OCI-LY3 (cell line): Measurements from ENCODE around the gene NUCKS1.
"Not testable (repeated sequence)": the region's sequence is repeated elsewhere in the genome, so short reads cannot be mapped to it uniquely, and the experiment has no call there.

Experiments
- H2AFZ ChIP-seq: fragments of 200-600, 300-600 bp; shearing (Covaris generic); 2 replicates; pipeline ENCODE4 v1.6.0; 2014; ENCODE audit warnings: antibody characterized with exemption, low read depth, low read length
- H3K27ac ChIP-seq: fragments of 200-600, 300-600 bp; sonication (generic); 2 replicates; pipeline ENCODE4 v1.5.1; 2014; ENCODE audit warnings: mild to moderate bottlenecking, low read length, moderate library complexity, mixed read lengths
- H3K27me3 ChIP-seq: fragments of 200-600, 300-600 bp; sonication (generic); 2 replicates; pipeline ENCODE4 v1.6.1; 2014; ENCODE audit warnings: low read depth, low read length, mixed read lengths
- H3K36me3 ChIP-seq: fragments of 200-600, 300-600 bp; sonication (generic); replicated peaks from 2 replicates; pipeline ENCODE3; 2014; ENCODE audit warnings: low read depth, low read length, mixed read lengths
- H3K4me1 ChIP-seq: fragments of 300-600, 200-600 bp; sonication (generic); 2 replicates; pipeline ENCODE4 v1.6.1; 2014; ENCODE audit warnings: low read length, mixed read lengths
- H3K4me2 ChIP-seq: fragments of 200-600, 300-600 bp; sonication (generic); 2 replicates; pipeline ENCODE4 v1.6.1; 2014; ENCODE audit warnings: low read length, mixed read lengths
- H3K4me3 ChIP-seq: fragments of 300-600, 200-600 bp; sonication (generic); 2 replicates; pipeline ENCODE4 v1.5.1; 2014; ENCODE audit warnings: antibody characterized with exemption, mild to moderate bottlenecking, low read length, moderate library complexity
- H3K79me2 ChIP-seq: fragments of 300-600, 200-600 bp; shearing (Covaris generic); 2 replicates; pipeline ENCODE4 v1.6.1; 2014; ENCODE audit warnings: mild to moderate bottlenecking, low read length, mixed read lengths
- H3K9ac ChIP-seq: fragments of 300-600, 200-600 bp; shearing (Covaris generic); 2 replicates; pipeline ENCODE4 v1.6.0; 2014; ENCODE audit warnings: mild to moderate bottlenecking, low read length, moderate library complexity
- H3K9me3 ChIP-seq: fragments of 200-600, 300-600 bp; shearing (Covaris generic); 2 replicates; pipeline ENCODE4 v1.6.1; 2014; ENCODE audit warnings: low read length, mixed read lengths; ENCODE audit not compliant: insufficient read depth
- H4K20me1 ChIP-seq: fragments of 200-600, 300-600 bp; sonication (generic); 2 replicates; pipeline ENCODE4 v1.6.1; 2016; ENCODE audit warnings: low read length, mixed read lengths; ENCODE audit not compliant: insufficient read depth
- EZH2phosphoT487 ChIP-seq: fragments of 200-600 bp; shearing (Covaris generic); IDR thresholded peaks from 2 replicates; pipeline ENCODE4 v1.6.1; 2018; ENCODE audit warnings: antibody characterized with exemption, mixed run types, low read depth
- TF ChIP-seq, protein P1 (sequence below): fragments of 200-600, 300-600 bp; sonication (generic); IDR thresholded peaks from 2 replicates; pipeline ENCODE4 v1.5.1; 2014; ENCODE audit warnings: antibody characterized with exemption, low read length, low read depth

The NUCKS1 gene

DNA sequence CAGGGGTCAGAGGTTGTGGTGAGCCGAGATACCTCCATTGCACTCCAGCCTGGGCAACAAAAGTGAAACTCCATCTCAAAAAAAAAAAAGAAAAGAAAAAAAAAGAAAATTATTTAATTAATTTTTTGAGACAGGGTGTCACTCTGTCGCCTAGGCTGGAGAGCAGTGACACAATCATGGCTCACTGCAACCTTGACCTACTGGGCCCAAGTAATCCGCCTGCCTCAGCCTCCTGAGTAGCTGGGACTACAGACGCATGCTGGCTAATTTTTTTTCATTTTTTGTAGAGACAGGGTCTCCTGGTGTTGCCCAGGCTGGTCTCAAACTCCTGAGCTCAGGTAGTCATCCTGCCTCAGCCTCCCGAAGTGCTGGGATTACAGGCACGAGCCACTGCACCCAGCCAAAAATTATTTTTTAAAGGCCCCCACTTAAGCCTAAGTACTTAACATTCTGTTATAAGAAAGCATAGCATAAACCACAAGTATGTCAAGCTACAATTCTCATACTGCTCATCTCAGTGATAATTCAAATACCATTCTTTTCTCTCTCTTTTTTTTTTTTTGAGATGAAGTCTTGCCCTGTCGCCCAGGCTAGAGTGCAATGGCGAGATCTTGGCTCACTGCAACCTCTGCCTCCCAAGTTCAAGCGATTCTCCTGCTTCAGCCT is 19.9 kb downstream of the NUCKS1 start:
- Histone ChIP-seq H4K20me1 (peaks cover 81% of the 10 kb centered on the region), H3K4me3 (no peak overlapping the region), H2AFZ (no peak overlapping the region), H3K9me3 (no peaks in the 10 kb centered on the region), H3K9ac (no peak overlapping the region), H3K27ac (no peak overlapping the region), H3K79me2 (peaks cover 100% of the 10 kb centered on the region), H3K36me3 (peaks cover 58% of the 10 kb centered on the region), H3K4me2 (no peak overlapping the region), H3K4me1 (no peaks in the 10 kb centered on the region), H3K27me3 (no peaks in the 10 kb centered on the region)
- TF ChIP-seq, protein P1, sequence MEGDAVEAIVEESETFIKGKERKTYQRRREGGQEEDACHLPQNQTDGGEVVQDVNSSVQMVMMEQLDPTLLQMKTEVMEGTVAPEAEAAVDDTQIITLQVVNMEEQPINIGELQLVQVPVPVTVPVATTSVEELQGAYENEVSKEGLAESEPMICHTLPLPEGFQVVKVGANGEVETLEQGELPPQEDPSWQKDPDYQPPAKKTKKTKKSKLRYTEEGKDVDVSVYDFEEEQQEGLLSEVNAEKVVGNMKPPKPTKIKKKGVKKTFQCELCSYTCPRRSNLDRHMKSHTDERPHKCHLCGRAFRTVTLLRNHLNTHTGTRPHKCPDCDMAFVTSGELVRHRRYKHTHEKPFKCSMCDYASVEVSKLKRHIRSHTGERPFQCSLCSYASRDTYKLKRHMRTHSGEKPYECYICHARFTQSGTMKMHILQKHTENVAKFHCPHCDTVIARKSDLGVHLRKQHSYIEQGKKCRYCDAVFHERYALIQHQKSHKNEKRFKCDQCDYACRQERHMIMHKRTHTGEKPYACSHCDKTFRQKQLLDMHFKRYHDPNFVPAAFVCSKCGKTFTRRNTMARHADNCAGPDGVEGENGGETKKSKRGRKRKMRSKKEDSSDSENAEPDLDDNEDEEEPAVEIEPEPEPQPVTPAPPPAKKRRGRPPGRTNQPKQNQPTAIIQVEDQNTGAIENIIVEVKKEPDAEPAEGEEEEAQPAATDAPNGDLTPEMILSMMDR: no peak
- TF ChIP-seq EZH2phosphoT487: no peak

DNA sequence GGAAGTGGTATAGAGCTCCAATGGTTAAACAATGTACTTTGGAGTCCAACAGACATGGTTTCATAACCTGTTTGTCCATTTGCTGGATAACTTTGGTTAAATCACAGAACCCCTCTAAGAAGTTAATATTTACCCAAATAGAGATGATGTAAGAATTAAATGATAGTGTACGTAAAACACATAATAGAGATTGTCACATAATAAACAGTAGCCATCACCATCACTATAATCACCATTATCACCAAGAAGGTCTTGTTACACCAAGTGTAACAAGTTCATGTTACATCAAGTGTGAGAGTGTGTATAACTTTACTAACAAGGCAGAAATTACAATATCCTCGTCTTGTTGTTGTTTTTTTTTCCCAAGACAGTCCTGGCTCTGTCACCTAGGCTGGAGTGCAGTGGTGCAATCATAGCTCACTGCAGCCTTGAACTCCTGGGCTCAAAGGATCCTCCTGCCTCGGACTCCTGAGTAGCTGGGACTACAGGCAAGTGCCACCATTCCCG is 23.3 kb downstream of the NUCKS1 start:
- Histone ChIP-seq H4K20me1 (peaks cover 62% of the 10 kb centered on the region), H3K9ac (no peak overlapping the region), H3K36me3 (peaks cover 65% of the 10 kb centered on the region), H3K27me3 (no peaks in the 10 kb centered on the region), H3K27ac (no peak overlapping the region), H3K4me1 (no peaks in the 10 kb centered on the region), H3K4me2 (no peak overlapping the region), H3K9me3 (no peaks in the 10 kb centered on the region), H2AFZ (no peak overlapping the region), H3K4me3 (no peak overlapping the region), H3K79me2 (peaks cover 92% of the 10 kb centered on the region)
- no peak for TF ChIP-seq EZH2phosphoT487
- TF ChIP-seq, protein P1: no peak

DNA sequence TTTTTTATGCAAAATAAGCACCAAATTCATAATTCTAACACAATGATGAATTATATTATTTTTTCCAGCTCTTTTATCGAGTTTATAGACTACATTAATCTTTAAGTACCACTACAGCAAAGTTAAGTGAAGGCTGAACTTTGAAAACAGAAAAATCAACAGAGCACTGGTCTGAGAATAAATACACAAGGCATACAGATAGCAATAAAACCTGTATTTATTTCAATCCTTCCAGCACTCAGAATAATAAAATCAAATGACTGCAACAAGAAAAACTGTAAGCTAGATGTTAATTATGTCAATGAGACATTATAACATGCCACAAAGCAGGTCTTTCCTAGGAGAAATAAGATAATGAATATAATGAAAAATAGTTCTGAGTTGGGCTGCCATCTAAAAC is 24.5 kb downstream of the NUCKS1 start:
- H3K4me1 ChIP-seq: no peaks in the 10 kb centered on the region

DNA sequence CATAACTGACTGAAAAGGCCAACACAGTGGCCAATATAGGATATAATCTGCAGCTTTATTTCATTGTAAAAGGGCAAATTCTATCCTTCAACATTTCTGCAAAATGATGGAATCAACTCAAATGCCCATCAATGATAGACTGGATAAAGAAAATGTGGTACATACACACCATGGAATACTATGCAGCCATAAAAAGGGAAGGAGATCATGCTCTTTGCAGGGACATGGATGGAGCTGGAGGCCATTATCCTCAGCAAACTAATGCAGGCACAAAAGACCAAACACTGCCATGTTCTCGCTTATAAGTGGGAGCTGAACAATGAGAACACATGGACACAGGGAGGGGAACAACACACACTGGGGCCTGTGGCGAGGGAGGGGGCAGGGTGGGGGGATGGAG is 29.2 kb downstream of the NUCKS1 start:
- H3K9ac ChIP-seq, H3K27ac ChIP-seq, H3K9me3 ChIP-seq, H3K4me2 ChIP-seq, H2AFZ ChIP-seq, H3K27me3 ChIP-seq, H3K4me3 ChIP-seq: not testable (repeated sequence)
- Histone ChIP-seq H3K36me3 (peaks cover 84% of the 10 kb centered on the region), H3K79me2 (peaks cover 53% of the 10 kb centered on the region), H3K4me1 (peaks cover 14% of the 10 kb centered on the region; the same call in 1 of the 2 replicates), H4K20me1 (peaks cover 27% of the 10 kb centered on the region)

More for the DNA sequence above, 24.5 kb downstream of the NUCKS1 start:
- H3K4me2 ChIP-seq: no peak overlapping the region
- peaks cover 56% of the 10 kb centered on the region for H4K20me1 ChIP-seq
- H2AFZ ChIP-seq: no peak overlapping the region
- H3K9ac ChIP-seq: no peak overlapping the region
- TF ChIP-seq EZH2phosphoT487: no peak
- TF ChIP-seq, protein P1: no peak
- peaks cover 64% of the 10 kb centered on the region for H3K36me3 ChIP-seq
- H3K9me3 ChIP-seq: no peaks in the 10 kb centered on the region
- no peak overlapping the region for H3K4me3 ChIP-seq
- H3K27ac ChIP-seq: no peak overlapping the region
- H3K79me2 ChIP-seq: peaks cover 81% of the 10 kb centered on the region
- no peaks in the 10 kb centered on the region for H3K27me3 ChIP-seq
